Spleen (tissue), 11 donors: Measurements from ENCODE around the gene TMEM9B. TPM values are rescaled to one million over a fixed set of nuclear protein-coding genes. Genes with fewer than 3 reads are reported as not detected.

Experiments
- DNase-seq: peaks from one replicate; pipeline ENCODE4 v3.0.0-alpha.2; 2020
- H3K27ac ChIP-seq, 8 donors: fragments of 200-600 bp; sonication (generic) in 7 of 8; 1 replicate in 4 of 8; 2 replicates in 4 of 8; pipeline versions ENCODE4 v1.5.0 to v1.8.0; 2016 to 2021; ENCODE audit warnings: inconsistent platforms in 4 of 8, mild to moderate bottlenecking in 4 of 8, moderate library complexity in 1 of 8
- H3K27me3 ChIP-seq, 7 donors: fragments of 200-600 bp; sonication (generic) in 6 of 7; replicated peaks in 1 of 7; 1 replicate in 4 of 7; 2 replicates in 3 of 7; pipeline versions ENCODE4 v1.5.0 to v1.8.0; 2016 to 2021; ENCODE audit warnings: inconsistent platforms in 3 of 7, mild to moderate bottlenecking in 1 of 7
- H3K36me3 ChIP-seq, 6 donors: fragments of 200-600 bp; sonication (generic) in 5 of 6; 1 replicate in 4 of 6; 2 replicates in 2 of 6; pipeline versions ENCODE4 v1.5.0 to v1.8.0; 2016 to 2021; ENCODE audit warnings: inconsistent platforms in 2 of 6
- H3K4me1 ChIP-seq, 6 donors: fragments of 200-600 bp; sonication (generic) in 5 of 6; 1 replicate in 3 of 6; 2 replicates in 3 of 6; pipeline versions ENCODE4 v1.5.0 to v1.8.0; 2016 to 2021; ENCODE audit warnings: inconsistent platforms in 3 of 6
- H3K4me3 ChIP-seq, 8 donors: fragments of 200-600 bp; sonication (generic) in 7 of 8; 1 replicate in 4 of 8; 2 replicates in 4 of 8; pipeline versions ENCODE4 v1.5.0 to v1.8.0; 2016 to 2021; ENCODE audit warnings: inconsistent platforms in 4 of 8, mild to moderate bottlenecking in 4 of 8, moderate library complexity in 2 of 8
- H3K9me3 ChIP-seq, 8 donors: fragments of 200-600 bp; sonication (generic) in 7 of 8; 1 replicate in 4 of 8; 2 replicates in 4 of 8; pipeline versions ENCODE4 v1.5.0 to v1.8.0; 2016 to 2021; ENCODE audit warnings: inconsistent platforms in 4 of 8
- CTCF ChIP-seq, 11 experiments: fragments of 200-600 bp in 7 of 11; fragments of 450-650 bp in 4 of 11; sonication (generic) in 4 of 11; IDR thresholded peaks in 8 of 11; conservative IDR thresholded peaks in 3 of 11; 1 replicate in 7 of 11; 2 replicates in 4 of 11; pipeline versions ENCODE4 v1.4.0 to v1.8.0; 2016 to 2021; ENCODE audit warnings: antibody characterized with exemption in 11 of 11, inconsistent platforms in 4 of 11, mild to moderate bottlenecking in 1 of 11
- POLR2A ChIP-seq, 3 donors: fragments of 450-650 bp; IDR thresholded peaks; one replicate each; pipeline ENCODE4 v1.5.1; 2017; ENCODE audit warnings: antibody characterized with exemption in 3 of 3, mild to moderate bottlenecking in 1 of 3
- POLR2AphosphoS5 ChIP-seq, 3 donors: sonication (generic); formaldehyde crosslinking; IDR thresholded peaks; one replicate each; pipeline ENCODE4 v1.5.1; 2017; ENCODE audit warnings: antibody characterized with exemption in 3 of 3
- WGBS, 5 donors: extraction: QIAGEN DNeasy Blood & Tissue Kit in 3 of 5; methylation state at CpG; one replicate each; pipeline versions ENCODE4 v1.1.5 to v1.1.7; 2013 to 2018; 5-methylcytosine and 5-hydroxymethylcytosine counted together
- intact Hi-C: fragments of 100-400 bp; cut with DNase I; formaldehyde crosslinking; loops from one replicate; pipeline ENCODE4 v1.15.0; 2023; ENCODE audit warnings: low total_unique reads
- polyA plus RNA-seq, 3 donors: library from polyadenylated mRNA; stranded (reverse); fragments of 200-250 nt; gene quantifications; one replicate each; pipeline ENCODE4 v1.2.1, GENCODE V29; 2013
- total RNA-seq, 7 donors: library from RNA; depleted of rRNA in 3 of 7; stranded (reverse); fragments of >200 nt in 3 of 7; fragmentation: NEBNext Ultra II Directional in 4 of 7; extraction: Animal tissue kit (Norgen Biotek cat#: 25700) in 4 of 7; gene quantifications; one replicate each; pipeline versions ENCODE4 v1.1.0 to v1.2.1, GENCODE V29; 2016 to 2021
- donor health status: healthy with polysubstance abuse.
- donor health status: DM: no; HTN: no; CAD: no; lungs with moderate emphysema.
- donor health status: DM: no; HTN: no; CAD: no.
- donor health status: Bipolar disorder and iron deficiency.
- donor health status: healthy.
- donor health status: DM: no; HTN: no; CAD: no.
- donor health status: DM: yes; HTN: yes; CAD: no.

The TMEM9B gene
- total and polyA plus RNA-seq, 10 donors, result 30.2 to 56.5 (median 41.5) TPM

DNA sequence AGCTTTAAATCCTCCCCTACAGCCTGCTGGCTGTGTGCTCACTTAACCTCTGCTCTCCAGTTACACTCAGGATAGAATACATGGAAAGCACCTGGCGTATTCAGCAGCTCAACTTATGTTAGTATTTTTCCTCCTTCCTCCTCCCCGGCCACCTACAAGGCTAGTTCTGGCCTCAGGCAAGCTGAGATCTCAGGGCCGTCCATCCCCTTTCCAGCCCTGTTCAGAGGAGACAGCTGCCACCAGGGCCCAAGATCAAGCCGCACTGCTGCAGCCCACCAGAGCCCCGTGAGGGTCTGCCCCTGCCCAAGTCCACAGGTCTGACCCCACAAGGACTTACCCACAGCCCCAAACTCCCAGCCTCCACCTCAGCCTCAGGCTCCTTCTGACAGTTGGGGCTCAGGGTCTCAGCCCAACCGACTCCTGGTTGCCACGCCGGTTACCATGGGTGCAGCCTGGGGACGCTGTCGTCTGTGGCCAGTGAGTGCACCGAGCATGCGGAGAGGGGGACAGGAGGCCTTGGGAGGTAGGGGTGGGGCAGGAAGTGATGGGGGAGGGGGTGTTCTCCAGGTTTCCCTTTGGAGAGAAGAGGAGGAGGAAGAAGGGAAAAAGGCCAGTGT is 31.6 kb downstream of the TMEM9B start, which contains the start of gene C11orf16:
TSS of gene C11orf16 (minus strand) at position 384 of the 617 bp plus-strand sequence. CDS start 639 bp downstream, outside the sequence.
- DNase-seq, result no peak
- H3K36me3 ChIP-seq, result no peaks in the 10 kb centered on the region
- no peaks in the 10 kb centered on the region for H3K9me3 ChIP-seq
- H3K4me3 ChIP-seq, result no peak within 1 kb of the TSS
- no peaks in the 10 kb centered on the region for H3K27me3 ChIP-seq
- TF ChIP-seq POLR2AphosphoS5 (IDR thresholded peaks at IDR 0.05) (no peak), CTCF (IDR thresholded peaks at IDR 0.05 in 8 of 11, conservative IDR thresholded peaks at IDR 0.05 in 3 of 11) (no peak), POLR2A (IDR thresholded peaks at IDR 0.05) (no peak)
- no peaks in the 10 kb centered on the region for H3K4me1 ChIP-seq
- WGBS, 5 donors, result 75 to 89% (median 80%) methylated on average over 12 of the region's 12 CpGs
- H3K27ac ChIP-seq, result no peak within 1 kb of the TSS
- intact Hi-C loops, result no loop called here

- TF ChIP-seq CTCF (IDR thresholded peaks at IDR 0.05 in 8 of 11, conservative IDR thresholded peaks at IDR 0.05 in 3 of 11), result no peak
- no peak for TF ChIP-seq POLR2AphosphoS5 (IDR thresholded peaks at IDR 0.05)
- no peak for TF ChIP-seq POLR2A (IDR thresholded peaks at IDR 0.05)
- intact Hi-C loops, result no loop called here
- H3K27ac ChIP-seq, result no peak overlapping the region
- 84 to 95% (median 91%) methylated on average over 12 of the region's 12 CpGs for WGBS, 5 donors
- H3K4me3 ChIP-seq, result no peak overlapping the region
- H3K36me3 ChIP-seq, result peaks cover 0 to 2% (median 0%) of the 10 kb centered on the region in 6 donors
- no peaks in the 10 kb centered on the region for H3K9me3 ChIP-seq
- H3K27me3 ChIP-seq, result no peaks in the 10 kb centered on the region
- no peak for DNase-seq
- no peaks in the 10 kb centered on the region for H3K4me1 ChIP-seq
Observed at GRCh38 chr11:8930456-8931175, 33.6 kb downstream of the TMEM9B start.

GRCh38 chr11:8928981-8929615 is 35.1 kb downstream of the TMEM9B start:
- intact Hi-C loops, result no loop called here
- WGBS, 5 donors, result 80 to 95% (median 84%) methylated on average over 9 of the region's 9 CpGs

More at GRCh38 chr11:8928981-8929615, 35.1 kb downstream of the TMEM9B start:
- TF ChIP-seq POLR2AphosphoS5 (IDR thresholded peaks at IDR 0.05), result no peak
- no peak for TF ChIP-seq CTCF (IDR thresholded peaks at IDR 0.05 in 8 of 11, conservative IDR thresholded peaks at IDR 0.05 in 3 of 11)
- TF ChIP-seq POLR2A (IDR thresholded peaks at IDR 0.05), result no peak
- no peaks in the 10 kb centered on the region for H3K9me3 ChIP-seq
- H3K36me3 ChIP-seq, result peaks cover 0 to 17% (median 2%) of the 10 kb centered on the region in 6 donors
- DNase-seq, result no peak
- no peaks in the 10 kb centered on the region for H3K4me1 ChIP-seq
- H3K4me3 ChIP-seq, result no peak overlapping the region
- H3K27ac ChIP-seq, result no peak overlapping the region
- no peaks in the 10 kb centered on the region for H3K27me3 ChIP-seq
